ENCODE results near the gene GRIN2C.
"Not testable (repeated sequence)": the region's sequence is repeated elsewhere in the genome, so short reads cannot be mapped to it uniquely, and the experiment has no call there.

The GRIN2C gene

GRCh38 chr17:74878658-74879057 lies 19.0 kb upstream of the GRIN2C start:
- DNase-seq = no peak

DNA sequence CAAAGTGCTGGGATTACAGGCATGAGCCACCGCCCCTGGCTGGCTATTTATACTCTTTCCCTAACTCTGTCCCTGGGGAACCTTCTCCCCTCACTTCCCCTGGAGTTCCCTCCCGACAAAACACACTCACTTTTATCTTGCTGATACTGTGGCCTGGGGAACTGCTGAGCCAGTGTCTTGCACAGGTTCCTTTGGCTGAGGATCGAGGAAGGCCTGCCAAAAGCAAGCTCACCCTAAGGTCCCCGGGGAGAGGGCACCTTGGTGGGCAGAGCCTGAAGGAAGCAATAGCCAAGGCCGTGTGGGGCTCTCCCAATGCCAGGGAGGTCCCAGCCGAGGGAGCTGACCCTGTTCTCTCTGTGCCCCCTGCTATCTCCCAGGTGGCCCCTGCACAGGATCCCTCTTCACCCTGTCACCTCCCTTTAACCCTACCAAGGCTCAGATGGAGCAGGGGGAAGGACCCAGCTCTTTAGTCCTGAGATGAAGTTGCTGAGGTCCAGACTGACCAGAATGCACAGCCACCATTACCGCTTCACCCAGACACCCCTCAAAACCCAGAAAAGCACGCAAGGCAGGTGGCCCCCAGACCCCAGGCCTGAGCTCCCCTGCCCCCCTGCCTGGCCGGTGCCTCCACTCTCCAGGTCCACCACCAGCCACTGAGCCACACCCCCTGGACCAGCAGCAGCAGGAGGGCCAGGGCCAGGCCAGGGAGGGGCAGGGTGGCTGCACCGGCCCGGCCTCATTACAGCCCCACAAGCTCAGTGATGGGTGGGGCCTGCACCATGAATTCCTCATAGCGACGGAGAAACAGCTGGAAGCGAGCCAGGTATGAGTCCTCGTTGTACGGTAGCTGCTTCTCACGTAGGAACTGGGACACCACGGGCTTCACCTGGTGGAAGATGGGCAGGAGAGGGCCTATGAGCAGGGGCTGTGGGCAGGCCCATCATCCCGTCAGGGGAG lies 18.2 kb upstream of the GRIN2C start:
- DNase-seq = no peak

GRCh38 chr17:74875977-74876593 lies 16.4 kb upstream of the GRIN2C start:
- no peak for DNase-seq

GRCh38 chr17:74875155-74875976 lies 15.7 kb upstream of the GRIN2C start:
- no peak for DNase-seq

DNA sequence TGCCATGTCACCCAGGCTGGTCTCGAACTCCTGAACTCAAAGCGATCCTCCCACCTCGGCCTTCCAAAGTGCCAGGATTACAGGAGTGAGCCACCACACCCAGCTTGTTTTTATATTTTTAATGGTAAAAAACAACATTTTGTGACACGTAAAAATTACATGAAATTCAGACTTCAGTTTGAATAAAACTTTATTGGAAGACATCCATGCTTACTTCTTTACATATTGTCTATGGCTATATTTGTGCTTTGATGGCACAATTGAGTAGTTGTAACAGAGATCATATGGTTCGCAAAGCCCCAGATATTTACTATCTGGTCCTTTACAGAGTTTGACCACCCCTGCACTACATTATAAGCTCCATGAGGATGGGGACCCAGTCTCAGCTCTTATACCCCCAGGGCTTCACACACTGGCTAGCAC lies 14.9 kb upstream of the GRIN2C start:
- no peak for DNase-seq

DNA sequence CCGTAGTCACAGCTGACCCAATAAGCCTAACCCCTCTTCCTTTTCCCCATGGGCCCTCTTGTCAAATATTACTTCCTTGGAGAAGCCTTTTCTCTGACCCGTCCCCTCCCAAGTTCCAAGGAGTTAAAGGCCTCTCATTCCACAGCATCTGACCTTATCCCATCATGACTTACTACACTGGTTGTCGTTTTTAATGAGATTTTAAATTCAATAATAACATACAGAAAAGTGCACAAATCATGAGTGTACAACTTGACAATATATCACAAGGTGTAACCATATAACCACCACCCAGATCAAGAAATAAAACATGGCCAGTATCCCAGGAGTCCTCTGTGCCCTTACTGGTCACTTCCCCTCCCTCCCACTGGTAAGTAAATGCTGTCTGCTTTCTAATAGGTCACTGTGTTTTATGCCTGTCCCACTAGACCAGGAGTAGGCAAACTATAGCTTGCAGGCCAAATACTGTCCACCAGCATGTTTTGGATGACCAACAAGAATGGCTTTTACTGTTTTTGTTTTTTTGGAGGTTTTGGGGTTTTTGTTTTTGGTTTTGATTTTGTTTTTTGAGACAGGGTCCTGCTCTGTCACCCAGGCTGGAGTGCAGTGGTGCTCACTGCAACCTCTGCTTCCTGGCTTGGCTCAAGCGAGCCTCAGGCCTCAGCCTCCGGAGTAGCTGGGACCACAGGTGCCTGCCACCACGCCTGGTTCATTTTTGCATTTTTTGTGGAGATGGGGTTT lies 14.4 kb upstream of the GRIN2C start:
- DNase-seq = no peak

DNA sequence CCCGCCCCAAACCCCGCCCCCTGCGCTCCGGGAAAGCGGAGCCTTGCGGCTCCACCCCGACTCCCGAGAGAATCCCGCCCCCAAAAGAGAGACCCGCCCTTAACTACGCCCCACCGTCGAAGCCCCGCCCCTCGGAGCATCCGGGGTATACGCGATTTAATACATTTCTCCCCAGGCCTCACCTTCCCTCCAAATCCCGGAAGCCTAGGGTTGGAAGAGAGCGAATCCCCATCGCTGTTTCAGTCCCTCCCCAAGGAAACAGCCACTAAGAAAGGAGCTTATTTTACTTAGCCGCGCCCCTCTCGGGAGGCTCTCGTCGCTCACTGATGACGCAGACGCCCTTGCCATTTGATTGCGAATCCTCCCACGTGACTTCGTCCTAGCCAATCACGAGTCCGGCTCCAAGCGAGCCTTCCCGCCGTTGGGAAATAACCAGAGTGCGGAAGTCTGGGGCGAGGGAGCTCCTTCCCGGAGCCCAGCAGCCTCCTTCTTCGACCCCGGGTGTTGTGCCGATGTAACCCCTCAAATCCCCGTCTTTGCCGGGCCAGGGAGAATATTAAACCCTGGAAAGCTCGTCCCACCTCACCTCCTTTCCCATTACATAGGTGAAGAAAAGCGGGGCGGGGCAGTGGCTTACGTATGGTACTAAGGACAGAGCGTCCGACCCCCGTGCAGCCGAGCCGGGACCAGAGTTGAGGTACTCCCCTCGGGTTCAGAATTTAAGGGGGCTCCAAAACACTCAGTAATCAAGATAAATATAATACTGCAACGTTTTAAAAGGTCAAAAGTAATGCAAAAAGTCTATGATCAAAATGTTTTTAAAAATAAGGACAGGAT lies 13.6 kb upstream of the GRIN2C start:
- DNase-seq = peak; percentile 94

DNA sequence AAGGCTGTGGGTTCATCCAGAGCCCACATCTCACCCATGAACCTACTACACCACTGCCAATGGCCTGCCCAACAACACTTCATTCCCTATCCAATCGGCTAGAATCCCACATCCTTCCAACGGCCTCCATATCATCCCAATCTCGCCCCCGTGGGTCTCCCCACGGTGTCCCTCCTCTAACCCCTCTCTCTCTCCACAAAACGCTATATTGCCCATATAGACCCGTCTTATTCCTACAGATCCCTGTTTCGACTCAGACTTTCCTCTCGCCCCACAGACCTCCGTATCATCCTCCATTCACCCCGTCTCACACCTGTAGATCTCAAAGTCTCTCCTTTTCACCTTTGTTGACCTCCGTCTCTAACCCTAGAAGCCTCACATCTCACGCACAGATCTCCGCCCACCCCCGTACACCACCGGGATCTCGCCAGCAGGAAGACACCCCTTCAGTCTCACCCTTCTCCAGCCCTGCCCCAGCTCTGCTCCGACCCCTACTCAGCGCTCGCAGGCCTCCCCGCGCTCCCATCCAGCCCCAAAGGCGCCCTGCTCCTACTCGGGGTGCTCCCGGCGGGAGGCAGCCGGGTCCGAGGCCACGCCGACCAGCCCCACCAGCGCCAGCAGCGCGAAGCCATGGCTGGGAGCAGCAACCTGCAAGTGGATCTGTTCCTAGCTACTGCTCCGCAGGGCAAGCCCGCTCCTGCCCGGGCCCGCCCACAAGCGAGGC lies 12.8 kb upstream of the GRIN2C start, which contains the start of gene FDXR:
FDXR (minus strand) TSS at position 682 of the 724 bp plus-strand sequence; CDS start at position 632, 50 bp downstream.
- DNase-seq = no peak

GRCh38 chr17:74871356-74872076 lies 11.8 kb upstream of the GRIN2C start:
- DNase-seq = no peak

DNA sequence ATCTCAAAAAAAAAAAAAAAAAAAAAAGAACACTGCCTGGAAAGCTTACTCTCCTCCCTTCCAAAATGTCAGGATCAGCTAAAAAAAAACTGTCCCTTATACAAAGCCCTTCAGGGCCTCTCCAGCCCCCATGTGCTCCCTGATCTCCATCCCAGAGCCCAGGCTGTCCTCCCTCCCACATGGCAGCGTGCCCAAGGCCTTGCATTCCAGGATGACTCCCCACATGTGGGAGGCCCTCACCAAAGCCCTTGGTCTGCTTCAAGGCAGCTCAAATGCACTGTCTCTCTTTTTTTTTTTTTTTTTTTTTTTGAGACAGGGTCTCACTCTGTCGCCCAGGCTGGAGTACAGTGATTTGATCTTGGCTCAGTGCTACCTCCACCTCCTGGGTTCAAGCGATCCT lies 10.8 kb upstream of the GRIN2C start:
- DNase-seq = no peak

GRCh38 chr17:74870028-74870427 lies 10.3 kb upstream of the GRIN2C start:
- DNase-seq = not testable (repeated sequence)

DNA sequence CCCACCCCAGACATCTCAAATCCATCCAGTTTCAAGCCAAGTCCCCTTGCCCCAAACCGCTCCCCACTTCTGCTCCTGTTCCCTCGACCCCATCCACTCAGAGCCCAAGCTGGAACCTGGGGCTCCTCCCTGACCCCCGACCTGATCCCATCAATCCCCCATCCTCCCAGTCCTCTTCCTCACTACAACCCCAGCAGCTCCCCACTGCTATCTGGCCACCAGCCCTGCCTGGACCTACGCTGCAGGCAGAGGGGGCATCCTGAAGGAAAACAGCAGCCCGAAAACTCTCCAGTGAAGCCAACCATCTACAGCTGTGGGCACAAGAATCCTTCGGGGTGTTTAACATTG lies 9.2 kb upstream of the GRIN2C start:
- DNase-seq = no peak

- DNase-seq = no peak
These were observed 8.7 kb upstream of the GRIN2C start for GRCh38 chr17:74868251-74868907.

- DNase-seq = no peak
These were observed 6.6 kb upstream of the GRIN2C start for GRCh38 chr17:74866198-74866835.

GRCh38 chr17:74865504-74866197 lies 6.0 kb upstream of the GRIN2C start:
- no peak for DNase-seq

DNA sequence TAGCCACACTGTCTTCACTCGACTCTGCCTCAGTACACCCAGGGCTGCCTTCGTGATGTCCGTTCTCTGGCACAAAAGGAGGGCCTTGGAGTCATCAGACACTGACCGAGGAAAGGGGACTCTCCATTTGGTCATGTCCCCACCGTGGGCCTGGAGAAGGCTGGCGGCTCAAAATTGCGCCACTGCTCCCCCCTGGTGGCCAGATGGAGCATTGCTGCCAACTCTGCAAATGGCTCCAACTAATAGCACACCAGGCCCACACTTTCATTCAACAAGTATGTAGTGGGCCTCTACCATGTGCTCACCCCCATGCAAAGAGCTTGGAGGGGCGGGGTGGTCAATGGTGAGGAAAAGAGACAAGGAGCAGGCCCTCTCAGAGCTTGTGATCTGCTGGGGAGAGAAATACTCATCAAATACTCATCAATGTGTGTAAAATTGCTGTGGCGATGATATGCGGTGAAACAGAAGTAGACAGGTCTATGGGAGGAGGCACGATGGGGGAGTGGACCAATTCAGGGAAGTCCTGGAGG lies 5.2 kb upstream of the GRIN2C start:
- DNase-seq = peak; percentile 80

- no peak for DNase-seq
These were observed 4.7 kb upstream of the GRIN2C start for GRCh38 chr17:74864297-74864865.
